K562 (cell line): ENCODE measurements around the gene HOXA11. TPM values are rescaled to one million over a fixed set of nuclear protein-coding genes. Genes with fewer than 3 reads are reported as not detected.
A peak's percentile ranks its signal among the peaks of the same experiment; 100 is the strongest.

Experiments
- ATAC-seq: fragments of 200-7000 bp; cut with Tn5 transposase; 3 replicates; pipeline ENCODE4 v1.9.1; 2020; ENCODE audit warnings: moderate library complexity
- BruUV-seq: library from RNA; stranded (reverse); fragments of 400-500 nt; replicated peaks from 2 replicates; lab custom pipeline; 2021; lab: Mats Ljungman, UMichigan
- CTCF ChIA-PET: fragments of 300-600 bp; formaldehyde crosslinking; extraction: SDS; loops from one replicate; lab custom pipeline; 2021; ENCODE audit warnings: low intra/inter-chr PET ratio; lab: Yijun Ruan, JAX
- POLR2A ChIA-PET: fragments of 300-600, 350-650 bp; sonication (Branson Sonifier 250); formaldehyde crosslinking; extraction: SDS; loops from one replicate; lab custom pipeline; 2021; ENCODE audit warnings: antibody characterized with exemption, inconsistent platforms; lab: Yijun Ruan, JAX
- DNase-seq, 4 experiments: peaks; one replicate each; pipeline versions ENCODE4 v3.0.0 to v3.0.0-alpha.2; 2011 to 2018; ENCODE audit warnings: low spot score in 3 of 4, mixed read lengths in 3 of 4; ENCODE audit errors: extremely low read depth in 1 of 4
- FAIRE-seq: peaks from 2 replicates; lab custom pipeline; 2011; peaks lifted over from hg19 to GRCh38; lab: Jason Lieb, UNC
- H2AFZ ChIP-seq: 2 replicates; pipeline ENCODE4 v1.6.0; 2011; ENCODE audit warnings: low read depth, low read length, control low read depth, inconsistent platforms
- H3K27ac ChIP-seq: fragments of 200-600 bp; 3 replicates; pipeline ENCODE4 v1.8.0; 2011; ENCODE audit warnings: low read depth, mild to moderate bottlenecking, control low read depth, inconsistent platforms, low read length, moderate library complexity, mixed read lengths; ENCODE audit errors: extremely low read depth
- H3K27me3 ChIP-seq, 2 experiments: fragments of 300-600 bp in 1 of 2; 2 replicates in 1 of 2; 3 replicates in 1 of 2; pipeline versions ENCODE4 v1.6.0 to v1.8.0; 2011; ENCODE audit warnings: inconsistent platforms in 2 of 2, low read length in 2 of 2, mild to moderate bottlenecking in 1 of 2, mixed read lengths in 1 of 2, moderate library complexity in 1 of 2; ENCODE audit not compliant: control insufficient read depth in 2 of 2, insufficient read depth in 2 of 2
- H3K36me3 ChIP-seq: fragments of 300-600 bp; 3 replicates; pipeline ENCODE4 v1.8.0; 2011; ENCODE audit warnings: mild to moderate bottlenecking, low read length, inconsistent platforms; ENCODE audit not compliant: control insufficient read depth, insufficient read depth
- H3K4me1 ChIP-seq, 2 experiments: fragments of 200-600 bp in 1 of 2; replicated peaks in 1 of 2; 2 replicates in 1 of 2; 3 replicates in 1 of 2; pipeline versions ENCODE4 v1.5.1 to v1.8.0; 2011; ENCODE audit warnings: inconsistent platforms in 2 of 2, low read length in 2 of 2, mild to moderate bottlenecking in 1 of 2, mixed read lengths in 1 of 2, moderate library complexity in 1 of 2; ENCODE audit not compliant: control insufficient read depth in 2 of 2, insufficient read depth in 2 of 2
- H3K4me2 ChIP-seq: 2 replicates; pipeline ENCODE4 v1.6.1; 2011; ENCODE audit warnings: low read length, control low read depth, inconsistent platforms, mixed read lengths; ENCODE audit not compliant: insufficient read depth
- H3K4me3 ChIP-seq: fragments of 200-600 bp; sonication (generic), shearing (Covaris generic); 2 replicates; pipeline ENCODE4 v1.5.1; 2016; ENCODE audit warnings: control low read depth, inconsistent platforms
- H3K79me2 ChIP-seq: fragments of 200-600 bp; 3 replicates; pipeline ENCODE4 v1.8.0; 2011; ENCODE audit warnings: low read length, inconsistent platforms; ENCODE audit not compliant: control insufficient read depth, insufficient read depth
- H3K9ac ChIP-seq, 2 experiments: 2 replicates each; pipeline versions ENCODE4 v1.6.0 to v1.6.1; 2011; ENCODE audit warnings: low read depth in 2 of 2, low read length in 2 of 2, control low read depth in 1 of 2, inconsistent platforms in 1 of 2, mild to moderate bottlenecking in 1 of 2, mixed read lengths in 1 of 2; ENCODE audit not compliant: insufficient read depth in 1 of 2
- H3K9me1 ChIP-seq: one replicate; pipeline ENCODE4 v1.6.0; 2011; ENCODE audit warnings: inconsistent platforms, mild to moderate bottlenecking, low read length, moderate library complexity; ENCODE audit not compliant: control insufficient read depth, insufficient read depth
- H3K9me3 ChIP-seq: replicated peaks from 2 replicates; pipeline ENCODE4 v1.5.1; 2011; ENCODE audit warnings: low read depth, low read length, inconsistent platforms; ENCODE audit not compliant: control insufficient read depth, insufficient read depth
- H4K20me1 ChIP-seq: replicated peaks from 2 replicates; pipeline ENCODE4 v1.6.1; 2011; ENCODE audit warnings: low read length, inconsistent platforms, mixed read lengths; ENCODE audit not compliant: control insufficient read depth, insufficient read depth
- EZH2 ChIP-seq: IDR thresholded peaks from 2 replicates; pipeline ENCODE4 v1.6.1; 2012; ENCODE audit warnings: low read depth, mild to moderate bottlenecking, inconsistent platforms, low read length, borderline replicate concordance
- WGBS: fragments of 100-300 bp; shearing (Covaris generic); methylation state at CpG from one replicate; pipeline ENCODE4 v1.1.6; 2016; ENCODE audit warnings: low coverage, mixed read lengths; ENCODE audit not compliant: insufficient coverage; ENCODE audit errors: missing lambda C conversion rate; 5-methylcytosine and 5-hydroxymethylcytosine counted together
- in situ Hi-C: fragments of 300-500 bp; cut with MboI; formaldehyde crosslinking; loops from 4 replicates; pipeline ENCODE4 v1.15.0; 2018; ENCODE audit warnings: inconsistent platforms, mixed read lengths
- intact Hi-C: fragments of 100-400 bp; cut with micrococcal nuclease; formaldehyde crosslinking; loops from 2 replicates; pipeline ENCODE4 v1.14.2; 2022
- polyA plus RNA-seq, 8 experiments: library from polyadenylated mRNA; depleted of rRNA in 4 of 8; stranded (reverse) in 5 of 8; unstranded in 3 of 8; fragments of >200 nt; fragmentation: Nextera tagmentation in 2 of 8; fragmentation: Illumina TruSeq in 1 of 8; extraction: Ambion mirVana in 2 of 8; extraction: Trizol in 1 of 8; gene quantifications; 2 replicates each; pipeline versions ENCODE4 v1.2.1 to v1.2.3, GENCODE V29; 2011 to 2014; ENCODE audit warnings: inconsistent platforms in 1 of 8, missing spikeins in 1 of 8
- total RNA-seq, 7 experiments: library from RNA; depleted of rRNA in 6 of 7; stranded (reverse); fragments of >200 nt in 6 of 7; fragmentation: Illumina TruSeq in 2 of 7; extraction: Trizol in 2 of 7; gene quantifications; 2 replicates each; pipeline versions ENCODE4 v1.2.1 to v1.2.3, GENCODE V29; 2011 to 2021; ENCODE audit warnings: low replicate concordance in 1 of 7
- TF ChIP-seq, protein P1 (sequence below), 3 experiments: IDR thresholded peaks in 2 of 3; conservative IDR thresholded peaks in 1 of 3; 2 replicates each; pipeline ENCODE4 v1.5.1; 2011 to 2012; ENCODE audit warnings: low read length in 3 of 3, mild to moderate bottlenecking in 3 of 3, control low read depth in 2 of 3, improper control_type of control experiment in 1 of 3, inconsistent platforms in 1 of 3, low read depth in 1 of 3, mixed read lengths in 1 of 3, moderate library complexity in 1 of 3; ENCODE audit not compliant: insufficient read depth in 2 of 3

HOXA11 gene
- total and polyA plus RNA-seq, 9 of the 15 experiments (the other 6 are each of a cell fraction or from before 2014, with no cell fraction given): not detected

DNA sequence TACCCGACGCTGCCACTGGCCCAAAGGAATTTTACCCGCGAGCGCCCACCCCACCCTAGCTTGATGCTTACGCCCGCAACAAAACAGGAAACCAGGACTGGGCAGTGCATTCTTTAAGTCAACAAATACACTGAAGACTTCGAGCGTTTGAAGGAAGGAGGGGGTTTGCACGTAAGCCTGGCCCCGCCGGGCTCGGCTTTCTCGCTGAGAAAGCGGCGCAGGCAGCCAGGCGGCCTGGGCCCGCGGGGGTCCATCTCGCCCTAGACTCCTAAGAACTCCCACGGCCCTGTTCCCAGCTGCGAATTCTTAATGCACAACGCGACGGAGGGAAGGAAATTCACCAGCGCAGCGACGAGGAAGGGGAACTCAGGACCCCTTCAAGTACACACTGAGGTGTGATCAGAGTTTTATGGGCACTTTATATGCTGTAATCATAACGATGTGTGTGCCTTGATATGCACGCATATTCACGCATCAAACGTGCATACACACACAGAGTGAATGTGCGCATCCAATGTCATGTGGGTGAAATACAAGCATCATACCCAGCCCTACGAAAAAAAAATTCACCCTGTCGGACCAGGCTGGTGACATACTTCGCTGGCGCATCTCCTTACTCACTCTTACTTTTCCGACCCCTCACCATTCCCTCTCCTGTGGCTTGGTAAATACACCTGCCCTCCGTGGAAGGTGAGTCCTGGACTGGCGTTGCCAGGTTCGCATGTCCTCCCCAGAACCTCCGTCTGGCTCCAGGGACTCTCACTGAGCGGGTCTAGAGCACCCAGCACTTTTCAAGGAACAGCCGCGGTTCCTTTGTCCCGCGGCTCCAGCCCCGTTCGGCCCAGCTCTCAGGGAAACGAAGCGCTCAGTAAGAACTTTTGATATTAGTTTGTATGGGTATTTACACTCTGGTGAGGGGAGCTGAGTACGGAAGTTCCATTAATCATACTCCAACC is 20.6 kb upstream of the HOXA11 start:
- Histone ChIP-seq H3K9ac (no peak overlapping the region), H3K79me2 (no peaks in the 10 kb centered on the region), H3K27me3 (peaks cover 47 to 77% of the 10 kb centered on the region in 2 experiments), H4K20me1 (peaks cover 12% of the 10 kb centered on the region; the same call in 1 of the 2 replicates), H3K36me3 (no peaks in the 10 kb centered on the region), H3K27ac (no peak overlapping the region), H2AFZ (no peak overlapping the region), H3K4me2 (no peak overlapping the region), H3K4me1 (peaks cover 0 to 10% of the 10 kb centered on the region in 2 experiments; a peak in 2 of 5 replicates), H3K9me3 (no peaks in the 10 kb centered on the region), H3K9me1 (no peaks in the 10 kb centered on the region), H3K4me3 (no peak overlapping the region)
- ChIA-PET POLR2A (no interaction called here), CTCF (interaction anchor here (0.7 kb wide), 1 partner anchor 27 kb away, joined by 3 read pairs; no protein-coding TSS in a partner anchor)
- in situ Hi-C loops (loop anchor here (10.0 kb wide), 2 partner anchors 369 to 569 kb away; no protein-coding TSS in a partner anchor), intact Hi-C loops (no loop called here)
- WGBS: 4% methylated on average over 51 of the region's 52 CpGs
- ATAC-seq (no peak), FAIRE-seq (no peak), DNase-seq (no peak)
- no TSS peak for BruUV-seq
- TF ChIP-seq, protein P1, sequence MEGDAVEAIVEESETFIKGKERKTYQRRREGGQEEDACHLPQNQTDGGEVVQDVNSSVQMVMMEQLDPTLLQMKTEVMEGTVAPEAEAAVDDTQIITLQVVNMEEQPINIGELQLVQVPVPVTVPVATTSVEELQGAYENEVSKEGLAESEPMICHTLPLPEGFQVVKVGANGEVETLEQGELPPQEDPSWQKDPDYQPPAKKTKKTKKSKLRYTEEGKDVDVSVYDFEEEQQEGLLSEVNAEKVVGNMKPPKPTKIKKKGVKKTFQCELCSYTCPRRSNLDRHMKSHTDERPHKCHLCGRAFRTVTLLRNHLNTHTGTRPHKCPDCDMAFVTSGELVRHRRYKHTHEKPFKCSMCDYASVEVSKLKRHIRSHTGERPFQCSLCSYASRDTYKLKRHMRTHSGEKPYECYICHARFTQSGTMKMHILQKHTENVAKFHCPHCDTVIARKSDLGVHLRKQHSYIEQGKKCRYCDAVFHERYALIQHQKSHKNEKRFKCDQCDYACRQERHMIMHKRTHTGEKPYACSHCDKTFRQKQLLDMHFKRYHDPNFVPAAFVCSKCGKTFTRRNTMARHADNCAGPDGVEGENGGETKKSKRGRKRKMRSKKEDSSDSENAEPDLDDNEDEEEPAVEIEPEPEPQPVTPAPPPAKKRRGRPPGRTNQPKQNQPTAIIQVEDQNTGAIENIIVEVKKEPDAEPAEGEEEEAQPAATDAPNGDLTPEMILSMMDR (IDR thresholded peaks at IDR 0.05 in 2 of 3, conservative IDR thresholded peaks at IDR 0.05 in 1 of 3; ENCODE audit: insufficient read depth in 2 of 3, low read depth in 1 of 3, low read length in 3 of 3): no peak
- TF ChIP-seq EZH2: peak; percentile 44; the same call in 1 of the 2 replicates
